Stomach (tissue), 9 donors: ENCODE measurements around the gene SLC35F4. TPM values are rescaled to one million over a fixed set of nuclear protein-coding genes. Genes with fewer than 3 reads are reported as not detected.

Experiments used
- DNase-seq, 2 donors: peaks; one replicate each; pipeline versions ENCODE4 v3.0.0 to v3.0.0-alpha.2; 2013 to 2019
- H3K27ac ChIP-seq, 5 donors: fragments of 200-600 bp in 4 of 5; sonication (generic) in 4 of 5; one replicate each; pipeline ENCODE4 v1.5.1; 2013 to 2019; ENCODE audit warnings: mild to moderate bottlenecking in 1 of 5, moderate library complexity in 1 of 5
- H3K27me3 ChIP-seq, 3 donors: fragments of 200-600 bp; sonication (generic); one replicate each; pipeline ENCODE4 v1.5.1; 2017 to 2019; ENCODE audit warnings: mixed run types in 1 of 3
- H3K36me3 ChIP-seq, 4 donors: fragments of 200-600 bp; sonication (generic); 1 replicate in 3 of 4; 2 replicates in 1 of 4; pipeline ENCODE4 v1.5.1; 2016 to 2019
- H3K4me1 ChIP-seq, 4 donors: fragments of 200-600 bp; sonication (generic); one replicate each; pipeline ENCODE4 v1.5.1; 2016 to 2019
- H3K4me3 ChIP-seq, 4 donors: fragments of 200-600 bp; sonication (generic) in 3 of 4; one replicate each; pipeline ENCODE4 v1.5.1; 2016 to 2019; ENCODE audit warnings: mild to moderate bottlenecking in 1 of 4
- H3K9me3 ChIP-seq, 4 donors: fragments of 200-600 bp; sonication (generic); one replicate each; pipeline ENCODE4 v1.5.1; 2016 to 2019
- CTCF ChIP-seq, 7 experiments: fragments of 450-650 bp in 4 of 7; fragments of 200-600 bp in 3 of 7; sonication (generic) in 3 of 7; IDR thresholded peaks; one replicate each; pipeline ENCODE4 v1.5.1; 2016 to 2019; ENCODE audit warnings: antibody characterized with exemption in 7 of 7, control low read depth in 2 of 7, mild to moderate bottlenecking in 1 of 7
- EP300 ChIP-seq: sonication (generic); formaldehyde crosslinking; IDR thresholded peaks from one replicate; pipeline ENCODE4 v1.6.1; 2017; ENCODE audit warnings: antibody characterized with exemption
- POLR2A ChIP-seq, 4 donors: fragments of 450-650 bp; IDR thresholded peaks; one replicate each; pipeline ENCODE4 v1.6.1; 2016; ENCODE audit warnings: antibody characterized with exemption in 4 of 4, control low read depth in 2 of 4, mild to moderate bottlenecking in 1 of 4, moderate library complexity in 1 of 4
- POLR2AphosphoS5 ChIP-seq, 3 donors: sonication (generic); formaldehyde crosslinking; IDR thresholded peaks; one replicate each; pipeline ENCODE4 v1.6.1; 2016; ENCODE audit warnings: antibody characterized with exemption in 3 of 3
- WGBS, 5 donors: extraction: QIAGEN DNeasy Blood & Tissue Kit in 3 of 5; methylation state at CpG; one replicate each; pipeline versions ENCODE4 v1.1.5 to v1.1.7; 2013 to 2018; 5-methylcytosine and 5-hydroxymethylcytosine counted together
- intact Hi-C: fragments of 100-400 bp; cut with DNase I; formaldehyde crosslinking; loops from one replicate; pipeline ENCODE4 v1.15.1; 2023; ENCODE audit warnings: low total_unique reads
- polyA plus RNA-seq, 3 donors: library from polyadenylated mRNA; stranded (reverse); fragments of 200-250 nt; gene quantifications; one replicate each; pipeline ENCODE4 v1.2.3, GENCODE V29; 2013
- total RNA-seq, 5 donors: library from RNA; depleted of rRNA; stranded (reverse); fragments of >200 nt; gene quantifications; one replicate each; pipeline versions ENCODE4 v1.1.0 to v1.2.3, GENCODE V29; 2014 to 2016
- donor health status: healthy with polysubstance abuse.
- donor health status: Bipolar disorder and iron deficiency.
- donor health status: healthy.

The SLC35F4 gene
- total and polyA plus RNA-seq, 8 donors, result 0.19 TPM; not detected in 7

GRCh38 chr14:57828713-57829112, 37.2 kb downstream of the SLC35F4 start:
- Histone ChIP-seq H3K4me3 (no peak overlapping the region), H3K27ac (no peak overlapping the region), H3K36me3 (no peaks in the 10 kb centered on the region), H3K4me1 (no peaks in the 10 kb centered on the region), H3K9me3 (peaks cover 0 to 7% (median 0%) of the 10 kb centered on the region in 4 donors), H3K27me3 (no peaks in the 10 kb centered on the region)
- WGBS, 5 donors, result 68 to 82% (median 76%) methylated on average over 2 of the region's 2 CpGs
- DNase-seq, result no peak
- intact Hi-C loops, result no loop called here
- TF ChIP-seq EP300, result no peak
- TF ChIP-seq POLR2A (IDR thresholded peaks at IDR 0.05), result no peak
- no peak for TF ChIP-seq CTCF (IDR thresholded peaks at IDR 0.05)
- no peak for TF ChIP-seq POLR2AphosphoS5 (IDR thresholded peaks at IDR 0.05)

- Histone ChIP-seq H3K27ac (no peak overlapping the region), H3K4me1 (no peaks in the 10 kb centered on the region), H3K27me3 (no peaks in the 10 kb centered on the region), H3K9me3 (peaks cover 0 to 7% (median 0%) of the 10 kb centered on the region in 4 donors), H3K4me3 (no peak overlapping the region), H3K36me3 (no peaks in the 10 kb centered on the region)
- WGBS, 5 donors, result 70 to 83% (median 75%) methylated on average over 4 of the region's 4 CpGs
- DNase-seq, result no peak
- TF ChIP-seq POLR2AphosphoS5 (IDR thresholded peaks at IDR 0.05) (no peak), POLR2A (IDR thresholded peaks at IDR 0.05) (no peak), CTCF (IDR thresholded peaks at IDR 0.05) (no peak), EP300 (no peak)
- intact Hi-C loops, result no loop called here
These were observed 42.8 kb downstream of the SLC35F4 start for GRCh38 chr14:57823015-57823660.

GRCh38 chr14:57822081-57822480, 43.8 kb downstream of the SLC35F4 start:
- no peak overlapping the region for H3K27ac ChIP-seq
- TF ChIP-seq POLR2A (IDR thresholded peaks at IDR 0.05) (no peak), CTCF (IDR thresholded peaks at IDR 0.05) (no peak), POLR2AphosphoS5 (IDR thresholded peaks at IDR 0.05) (no peak), EP300 (no peak)
- no peaks in the 10 kb centered on the region for H3K36me3 ChIP-seq
- peaks cover 0 to 7% (median 0%) of the 10 kb centered on the region in 4 donors for H3K9me3 ChIP-seq
- no peaks in the 10 kb centered on the region for H3K27me3 ChIP-seq
- intact Hi-C loops, result no loop called here
- H3K4me3 ChIP-seq, result no peak overlapping the region
- peak in 1 of 2 donors; percentile 48 for DNase-seq
- H3K4me1 ChIP-seq, result no peaks in the 10 kb centered on the region

- TF ChIP-seq EP300 (no peak), POLR2A (IDR thresholded peaks at IDR 0.05) (no peak), CTCF (IDR thresholded peaks at IDR 0.05) (no peak), POLR2AphosphoS5 (IDR thresholded peaks at IDR 0.05) (no peak)
- no peaks in the 10 kb centered on the region for H3K27me3 ChIP-seq
- 85 to 94% (median 87%) methylated on average over 2 of the region's 2 CpGs for WGBS, 5 donors
- H3K36me3 ChIP-seq, result no peaks in the 10 kb centered on the region
- no peak for DNase-seq
- H3K27ac ChIP-seq, result no peak overlapping the region
- no peak overlapping the region for H3K4me3 ChIP-seq
- no peaks in the 10 kb centered on the region for H3K9me3 ChIP-seq
- no peaks in the 10 kb centered on the region for H3K4me1 ChIP-seq
- intact Hi-C loops, result no loop called here
These were observed 45.3 kb downstream of the SLC35F4 start for GRCh38 chr14:57820581-57820980.
